Esophagus squamous epithelium (tissue), 5 donors: ENCODE results near the gene TSPAN12. TPM values are rescaled to one million over a fixed set of nuclear protein-coding genes. Genes with fewer than 3 reads are reported as not detected.

Experiments used
- DNase-seq: peaks from one replicate; lab custom pipeline; 2025; lab: John Stamatoyannopoulos, UW
- H3K27ac ChIP-seq, 4 donors: fragments of 200-600 bp; sonication (generic); one replicate each; pipeline ENCODE4 v1.5.1; 2016 to 2019; ENCODE audit warnings: mild to moderate bottlenecking in 1 of 4
- H3K27me3 ChIP-seq, 4 donors: fragments of 200-600 bp; sonication (generic); 1 replicate in 3 of 4; 2 replicates in 1 of 4; pipeline versions ENCODE4 v1.5.1 to v1.6.0; 2017 to 2021; ENCODE audit warnings: antibody characterized with exemption in 1 of 4
- H3K36me3 ChIP-seq, 3 donors: fragments of 200-600 bp; sonication (generic); one replicate each; pipeline ENCODE4 v1.5.1; 2016 to 2019
- H3K4me1 ChIP-seq, 3 donors: fragments of 200-600 bp; sonication (generic); one replicate each; pipeline ENCODE4 v1.5.1; 2017 to 2019
- H3K4me3 ChIP-seq, 4 donors: fragments of 200-600 bp; sonication (generic); 1 replicate in 3 of 4; 2 replicates in 1 of 4; pipeline ENCODE4 v1.5.1; 2016 to 2019; ENCODE audit warnings: mild to moderate bottlenecking in 2 of 4, moderate library complexity in 1 of 4
- H3K9me3 ChIP-seq, 3 donors: fragments of 200-600 bp; sonication (generic); one replicate each; pipeline ENCODE4 v1.5.1; 2016 to 2019
- POLR2A ChIP-seq, 4 donors: fragments of 450-650 bp; IDR thresholded peaks; one replicate each; pipeline ENCODE4 v1.6.1; 2017; ENCODE audit warnings: antibody characterized with exemption in 4 of 4, mild to moderate bottlenecking in 4 of 4, moderate library complexity in 3 of 4
- WGBS, 2 donors: methylation state at CpG; one replicate each; pipeline ENCODE4 v1.1.5; 2018; 5-methylcytosine and 5-hydroxymethylcytosine counted together
- intact Hi-C: fragments of 100-400 bp; cut with DNase I; formaldehyde crosslinking; loops from one replicate; pipeline ENCODE4 v1.15.0; 2022
- total RNA-seq, 4 donors: library from RNA; depleted of rRNA; stranded (reverse); fragments of >200 nt; gene quantifications; one replicate each; pipeline ENCODE4 v1.1.0, GENCODE V29; 2016
- TF ChIP-seq, protein P1 (sequence below), 6 experiments: fragments of 450-650 bp in 4 of 6; fragments of 200-600 bp in 2 of 6; sonication (generic) in 2 of 6; IDR thresholded peaks; one replicate each; pipeline ENCODE4 v1.5.1; 2016 to 2019; ENCODE audit warnings: antibody characterized with exemption in 6 of 6, mild to moderate bottlenecking in 4 of 6, moderate library complexity in 4 of 6
- donor health status: DM: yes; HTN: yes; CAD: no.

Gene TSPAN12
- total RNA-seq, 4 donors from 2014 or later = 1.3 to 9.0 (median 5.4) TPM

DNA sequence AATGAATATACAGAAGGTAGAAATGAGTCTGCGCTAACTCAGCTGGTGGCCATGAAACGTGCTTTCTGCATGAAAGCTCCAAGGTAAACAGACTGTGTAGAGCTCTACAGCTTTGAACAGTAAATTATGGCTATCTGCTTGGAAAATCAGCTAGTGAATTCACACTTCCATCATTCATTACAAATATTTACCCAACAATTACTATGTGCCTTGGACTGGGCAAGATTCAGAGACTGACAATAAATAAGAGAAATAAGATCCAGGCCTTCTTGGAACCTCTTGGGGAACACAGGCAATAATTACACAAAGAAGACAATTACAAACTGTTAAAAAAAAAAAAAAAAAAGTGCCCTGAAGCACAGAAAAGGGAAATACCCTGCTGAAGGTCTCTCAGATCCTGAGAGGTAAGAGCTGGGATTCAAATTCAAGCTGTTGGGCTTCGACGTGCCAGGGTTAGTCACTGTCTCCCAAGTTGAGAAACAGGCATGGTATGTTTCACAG lies 15.8 kb downstream of the TSPAN12 start:
- intact Hi-C loops = no loop called here

DNA sequence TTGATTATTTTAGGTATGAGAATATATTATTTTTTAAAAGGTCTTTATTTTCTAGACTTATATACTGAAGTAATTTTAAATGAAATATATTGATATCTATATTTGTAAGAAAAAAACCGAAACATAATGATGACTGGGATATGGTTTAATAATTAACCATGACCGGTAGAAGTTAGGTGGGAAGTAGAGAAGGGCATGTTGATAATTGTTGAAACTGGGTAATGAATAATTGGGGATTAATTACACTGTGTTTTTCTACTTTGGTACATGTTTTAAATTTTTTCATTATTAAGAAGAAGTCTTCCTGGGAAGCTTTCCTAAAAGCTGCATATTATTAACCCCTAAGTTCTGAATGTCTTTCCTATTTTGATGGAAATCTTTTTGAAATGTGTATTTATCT lies 16.3 kb downstream of the TSPAN12 start:
- DNase-seq = no peak
- H3K27ac ChIP-seq = no peak overlapping the region
- TF ChIP-seq, protein P1, sequence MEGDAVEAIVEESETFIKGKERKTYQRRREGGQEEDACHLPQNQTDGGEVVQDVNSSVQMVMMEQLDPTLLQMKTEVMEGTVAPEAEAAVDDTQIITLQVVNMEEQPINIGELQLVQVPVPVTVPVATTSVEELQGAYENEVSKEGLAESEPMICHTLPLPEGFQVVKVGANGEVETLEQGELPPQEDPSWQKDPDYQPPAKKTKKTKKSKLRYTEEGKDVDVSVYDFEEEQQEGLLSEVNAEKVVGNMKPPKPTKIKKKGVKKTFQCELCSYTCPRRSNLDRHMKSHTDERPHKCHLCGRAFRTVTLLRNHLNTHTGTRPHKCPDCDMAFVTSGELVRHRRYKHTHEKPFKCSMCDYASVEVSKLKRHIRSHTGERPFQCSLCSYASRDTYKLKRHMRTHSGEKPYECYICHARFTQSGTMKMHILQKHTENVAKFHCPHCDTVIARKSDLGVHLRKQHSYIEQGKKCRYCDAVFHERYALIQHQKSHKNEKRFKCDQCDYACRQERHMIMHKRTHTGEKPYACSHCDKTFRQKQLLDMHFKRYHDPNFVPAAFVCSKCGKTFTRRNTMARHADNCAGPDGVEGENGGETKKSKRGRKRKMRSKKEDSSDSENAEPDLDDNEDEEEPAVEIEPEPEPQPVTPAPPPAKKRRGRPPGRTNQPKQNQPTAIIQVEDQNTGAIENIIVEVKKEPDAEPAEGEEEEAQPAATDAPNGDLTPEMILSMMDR (IDR thresholded peaks at IDR 0.05) = no peak
- no peak for TF ChIP-seq POLR2A (IDR thresholded peaks at IDR 0.05)
- no peak overlapping the region for H3K4me3 ChIP-seq
- 70 to 81% methylated on average over 2 of the region's 2 CpGs for WGBS, 2 donors
- intact Hi-C loops = no loop called here
- no peaks in the 10 kb centered on the region for H3K27me3 ChIP-seq
- no peaks in the 10 kb centered on the region for H3K36me3 ChIP-seq
- no peaks in the 10 kb centered on the region for H3K9me3 ChIP-seq
- no peaks in the 10 kb centered on the region for H3K4me1 ChIP-seq

More for the DNA sequence above, 15.8 kb downstream of the TSPAN12 start:
- Histone ChIP-seq H3K9me3 (no peaks in the 10 kb centered on the region), H3K27ac (no peak overlapping the region), H3K36me3 (no peaks in the 10 kb centered on the region), H3K4me3 (no peak overlapping the region), H3K27me3 (no peaks in the 10 kb centered on the region), H3K4me1 (no peaks in the 10 kb centered on the region)
- DNase-seq = no peak
- no peak for TF ChIP-seq POLR2A (IDR thresholded peaks at IDR 0.05)
- TF ChIP-seq, protein P1 (IDR thresholded peaks at IDR 0.05) = no peak
- WGBS, 2 donors = 68 to 72% methylated on average over 3 to 4 of the region's 4 CpGs

DNA sequence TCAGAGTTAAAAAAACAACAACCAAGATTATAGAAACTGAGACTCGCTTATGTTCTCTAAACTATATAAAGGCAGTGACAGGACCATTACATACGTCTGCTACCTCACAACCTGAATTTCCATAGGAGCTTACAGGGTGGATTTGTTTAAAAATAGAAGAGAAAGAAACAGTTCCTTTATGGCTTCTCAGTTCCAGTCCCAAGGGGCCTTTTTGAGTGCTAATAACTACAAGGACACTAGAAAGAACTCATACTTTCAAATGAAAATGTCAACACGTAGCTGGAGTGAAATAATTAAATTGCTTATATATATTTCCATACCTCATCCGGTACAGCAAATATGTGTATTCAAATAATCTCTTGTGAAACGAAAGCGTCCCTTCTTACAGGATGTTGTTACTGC lies 19.7 kb downstream of the TSPAN12 start:
- WGBS, 2 donors = 74 to 79% methylated on average over 6 of the region's 6 CpGs
- Histone ChIP-seq H3K4me3 (no peak overlapping the region), H3K27me3 (no peaks in the 10 kb centered on the region), H3K9me3 (no peaks in the 10 kb centered on the region), H3K4me1 (no peaks in the 10 kb centered on the region), H3K27ac (peak overlapping the region in 1 of 4 donors; percentile 17), H3K36me3 (no peaks in the 10 kb centered on the region)
- no peak for DNase-seq
- intact Hi-C loops = no loop called here
- TF ChIP-seq, protein P1 (IDR thresholded peaks at IDR 0.05) = no peak
- no peak for TF ChIP-seq POLR2A (IDR thresholded peaks at IDR 0.05)

DNA sequence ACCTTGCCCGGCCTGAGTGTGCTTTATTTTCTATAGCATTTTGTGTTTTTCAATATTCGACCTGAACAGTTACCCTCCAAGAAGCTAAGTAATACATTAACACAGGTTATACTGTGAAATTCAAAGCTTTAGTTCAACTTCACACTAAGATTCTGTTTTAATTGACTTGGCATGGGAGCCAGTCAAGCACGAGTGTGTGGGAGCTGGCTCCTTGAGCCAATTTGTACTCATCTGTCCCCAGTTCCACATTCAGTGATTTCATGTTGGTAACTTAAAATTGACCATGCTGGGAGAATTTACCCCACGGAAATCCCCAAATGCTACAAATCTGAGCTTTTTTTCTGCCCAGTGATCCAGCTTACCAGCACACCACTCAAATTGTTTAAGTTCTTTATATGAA lies 20.3 kb downstream of the TSPAN12 start:
- TF ChIP-seq, protein P1 (IDR thresholded peaks at IDR 0.05) = no peak
- no peak for TF ChIP-seq POLR2A (IDR thresholded peaks at IDR 0.05)
- no peak for DNase-seq
- no peaks in the 10 kb centered on the region for H3K9me3 ChIP-seq
- H3K27me3 ChIP-seq = no peaks in the 10 kb centered on the region
- no peaks in the 10 kb centered on the region for H3K36me3 ChIP-seq
- 85 to 87% methylated on average over 4 of the region's 4 CpGs for WGBS, 2 donors
- H3K27ac ChIP-seq = no peak overlapping the region
- no peaks in the 10 kb centered on the region for H3K4me1 ChIP-seq
- intact Hi-C loops = no loop called here
- H3K4me3 ChIP-seq = no peak overlapping the region

DNA sequence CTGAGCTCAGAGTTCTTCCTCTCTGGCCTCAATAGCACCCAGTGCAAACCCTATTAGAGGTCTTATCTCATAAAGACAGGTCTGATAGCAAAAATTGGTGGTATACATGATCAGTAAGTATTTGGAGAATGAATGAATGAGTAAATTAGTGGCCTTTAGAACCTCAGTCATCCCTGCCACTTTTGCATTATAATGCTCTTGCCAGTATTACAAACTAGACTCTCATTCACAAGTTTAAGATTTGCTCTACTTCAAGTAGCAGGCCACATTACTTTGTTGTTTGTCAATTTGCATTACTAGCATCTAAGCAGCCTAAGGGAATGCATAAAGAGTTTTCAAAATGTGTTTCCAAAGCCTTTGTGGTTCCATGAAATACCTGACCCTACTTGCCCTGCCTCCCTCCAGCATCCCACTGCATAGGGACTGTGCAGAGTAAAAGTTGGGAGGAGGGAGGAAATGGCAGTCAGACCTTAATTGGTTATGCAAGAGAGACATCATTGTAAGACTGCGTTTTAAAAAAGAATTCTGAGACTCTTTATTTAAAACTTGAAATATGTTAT lies 21.3 kb downstream of the TSPAN12 start:
- DNase-seq = no peak
- no peaks in the 10 kb centered on the region for H3K27me3 ChIP-seq
- no peak overlapping the region for H3K27ac ChIP-seq
- no peaks in the 10 kb centered on the region for H3K36me3 ChIP-seq
- H3K4me3 ChIP-seq = no peak overlapping the region
- WGBS, 2 donors = 69 to 86% methylated on average over 1 of the region's 1 CpG
- TF ChIP-seq POLR2A (IDR thresholded peaks at IDR 0.05) = no peak
- TF ChIP-seq, protein P1 (IDR thresholded peaks at IDR 0.05) = no peak
- intact Hi-C loops = no loop called here
- H3K9me3 ChIP-seq = no peaks in the 10 kb centered on the region
- no peaks in the 10 kb centered on the region for H3K4me1 ChIP-seq
